IMR-90 (cell line): Measurements from ENCODE around the gene CLCN6. TPM values are rescaled to one million over a fixed set of nuclear protein-coding genes. Genes with fewer than 3 reads are reported as not detected.

Source experiments
- CEBPB ChIP-seq: IDR thresholded peaks from 2 replicates; pipeline ENCODE4 v1.6.1; 2012; ENCODE audit warnings: low read depth, low read length, improper control_type of control experiment
- MXI1 ChIP-seq: IDR thresholded peaks from 2 replicates; pipeline ENCODE4 v1.6.1; 2012; ENCODE audit warnings: low read depth, mild to moderate bottlenecking, low read length, moderate library complexity, borderline replicate concordance
- RAD21 ChIP-seq: IDR thresholded peaks from 2 replicates; pipeline ENCODE4 v1.6.1; 2012; ENCODE audit warnings: low read length, improper control_type of control experiment
- RFX5 ChIP-seq: IDR thresholded peaks from 2 replicates; pipeline ENCODE4 v1.8.0; 2012; ENCODE audit warnings: low read depth, mild to moderate bottlenecking, low read length, moderate library complexity
- SMC3 ChIP-seq: fragments of 150-350 bp; IDR thresholded peaks from 2 replicates; pipeline ENCODE4 v1.6.1; 2016; ENCODE audit warnings: low read depth, mild to moderate bottlenecking, antibody characterized with exemption, low read length, moderate library complexity
- polyA plus RNA-seq, 3 experiments: library from polyadenylated mRNA; depleted of rRNA; stranded (reverse); fragments of >200 nt; gene quantifications; 2 replicates each; pipeline ENCODE4 v1.2.3, GENCODE V29; 2012; ENCODE audit warnings: low replicate concordance in 1 of 3
- total RNA-seq: library from RNA; depleted of rRNA; stranded (reverse); fragments of >200 nt; gene quantifications from 2 replicates; pipeline ENCODE4 v1.2.3, GENCODE V29; 2012
- TF ChIP-seq, protein P1 (sequence below): fragments of 150-350 bp; IDR thresholded peaks from 2 replicates; pipeline ENCODE4 v1.6.1; 2016; ENCODE audit warnings: low read depth, mild to moderate bottlenecking, low read length, moderate library complexity, borderline replicate concordance

Gene CLCN6
- total and polyA plus RNA-seq, 2 of the 4 experiments (the other 2 are of a cell fraction), result 4.1 to 10.6 TPM

DNA sequence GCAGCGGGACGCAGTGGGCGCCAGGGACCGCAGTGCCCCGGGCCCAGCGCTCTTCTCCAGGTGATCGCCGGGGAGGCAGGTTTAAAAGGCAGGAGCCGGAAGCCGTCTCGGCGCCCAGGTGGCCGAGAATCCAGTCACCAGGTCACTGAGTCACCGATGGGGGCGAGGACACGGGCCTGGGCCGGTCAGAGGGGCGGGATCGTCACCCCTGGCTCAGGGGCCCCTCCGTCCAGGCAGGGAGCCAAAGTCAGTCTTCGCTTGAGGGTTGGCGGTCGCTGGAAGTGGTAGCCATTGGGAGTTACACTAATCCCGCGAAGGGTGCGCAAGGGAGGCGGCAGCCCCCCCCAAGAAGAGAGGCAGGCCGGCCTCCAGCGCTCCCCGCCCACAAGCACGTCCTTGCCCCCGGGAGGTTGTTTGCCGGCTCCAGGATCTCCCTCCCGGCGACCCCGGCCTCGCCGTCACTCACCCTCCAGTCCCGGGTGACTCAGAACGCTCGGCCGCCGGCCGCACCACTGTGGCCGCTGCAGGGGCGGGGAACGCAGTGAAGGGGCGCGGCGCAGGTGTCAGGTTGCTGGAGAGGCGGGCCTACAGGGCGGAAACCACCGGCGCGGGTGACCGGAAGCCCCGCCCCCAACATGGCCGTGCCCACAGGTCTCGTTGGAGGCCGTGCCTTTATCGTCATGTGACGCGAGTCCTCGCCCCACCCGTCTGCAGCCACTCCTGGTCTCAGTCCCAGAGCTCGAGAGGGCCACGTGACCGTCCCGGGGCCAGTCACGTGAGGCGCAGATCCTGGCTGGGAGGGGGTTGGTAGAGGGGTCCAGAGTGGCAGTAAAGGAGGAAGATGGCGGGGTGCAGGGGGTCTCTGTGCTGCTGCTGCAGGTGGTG lies at the start of gene CLCN6, which contains the start of gene MTHFR (continued):
- TF ChIP-seq, protein P1, sequence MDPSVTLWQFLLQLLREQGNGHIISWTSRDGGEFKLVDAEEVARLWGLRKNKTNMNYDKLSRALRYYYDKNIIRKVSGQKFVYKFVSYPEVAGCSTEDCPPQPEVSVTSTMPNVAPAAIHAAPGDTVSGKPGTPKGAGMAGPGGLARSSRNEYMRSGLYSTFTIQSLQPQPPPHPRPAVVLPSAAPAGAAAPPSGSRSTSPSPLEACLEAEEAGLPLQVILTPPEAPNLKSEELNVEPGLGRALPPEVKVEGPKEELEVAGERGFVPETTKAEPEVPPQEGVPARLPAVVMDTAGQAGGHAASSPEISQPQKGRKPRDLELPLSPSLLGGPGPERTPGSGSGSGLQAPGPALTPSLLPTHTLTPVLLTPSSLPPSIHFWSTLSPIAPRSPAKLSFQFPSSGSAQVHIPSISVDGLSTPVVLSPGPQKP, result no peak
- TF ChIP-seq RFX5, result no peak
- TF ChIP-seq CEBPB, result no peak
- TF ChIP-seq MXI1, result peak; percentile 48; the same call in 1 of the 2 replicates
- no peak for TF ChIP-seq SMC3
- no peak for TF ChIP-seq RAD21
